ENCODE results near the gene INTS12.

INTS12 gene

DNA sequence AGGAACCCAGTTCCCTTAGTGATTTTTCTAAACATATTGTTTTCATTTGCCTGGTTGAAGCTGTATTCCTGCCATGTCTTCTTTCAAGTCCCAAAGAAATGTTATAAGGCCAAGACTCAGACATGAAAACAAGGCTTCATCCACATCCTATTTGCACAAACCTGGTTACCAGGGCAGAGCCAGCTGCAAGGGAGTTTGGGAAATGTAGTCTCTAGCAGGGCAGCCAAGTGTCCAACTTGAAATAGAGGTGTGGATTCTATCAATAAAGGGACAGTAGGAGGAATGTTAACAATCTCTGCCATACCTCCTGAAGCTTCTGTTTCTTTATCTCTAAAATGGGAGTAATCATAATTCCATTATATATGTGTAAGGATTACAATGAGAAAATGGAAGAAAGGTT lies 56.6 kb downstream of the INTS12 start:
- no peak overlapping the region for H3K27ac ChIP-seq
- no peaks in the 10 kb centered on the region for H3K27me3 ChIP-seq
- TF ChIP-seq, protein P1, sequence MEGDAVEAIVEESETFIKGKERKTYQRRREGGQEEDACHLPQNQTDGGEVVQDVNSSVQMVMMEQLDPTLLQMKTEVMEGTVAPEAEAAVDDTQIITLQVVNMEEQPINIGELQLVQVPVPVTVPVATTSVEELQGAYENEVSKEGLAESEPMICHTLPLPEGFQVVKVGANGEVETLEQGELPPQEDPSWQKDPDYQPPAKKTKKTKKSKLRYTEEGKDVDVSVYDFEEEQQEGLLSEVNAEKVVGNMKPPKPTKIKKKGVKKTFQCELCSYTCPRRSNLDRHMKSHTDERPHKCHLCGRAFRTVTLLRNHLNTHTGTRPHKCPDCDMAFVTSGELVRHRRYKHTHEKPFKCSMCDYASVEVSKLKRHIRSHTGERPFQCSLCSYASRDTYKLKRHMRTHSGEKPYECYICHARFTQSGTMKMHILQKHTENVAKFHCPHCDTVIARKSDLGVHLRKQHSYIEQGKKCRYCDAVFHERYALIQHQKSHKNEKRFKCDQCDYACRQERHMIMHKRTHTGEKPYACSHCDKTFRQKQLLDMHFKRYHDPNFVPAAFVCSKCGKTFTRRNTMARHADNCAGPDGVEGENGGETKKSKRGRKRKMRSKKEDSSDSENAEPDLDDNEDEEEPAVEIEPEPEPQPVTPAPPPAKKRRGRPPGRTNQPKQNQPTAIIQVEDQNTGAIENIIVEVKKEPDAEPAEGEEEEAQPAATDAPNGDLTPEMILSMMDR (IDR thresholded peaks at IDR 0.05): no peak
- H3K4me3 ChIP-seq (ENCODE audit: low read depth in 1 of 2, low read length in 1 of 2): no peak overlapping the region
- H3K9me3 ChIP-seq: no peaks in the 10 kb centered on the region
- no peaks in the 10 kb centered on the region for H3K4me1 ChIP-seq (ENCODE audit: control insufficient read depth in 1 of 2, insufficient read depth in 1 of 2, low read depth in 1 of 2, low read length in 1 of 2)
- no peaks in the 10 kb centered on the region for H3K36me3 ChIP-seq

DNA sequence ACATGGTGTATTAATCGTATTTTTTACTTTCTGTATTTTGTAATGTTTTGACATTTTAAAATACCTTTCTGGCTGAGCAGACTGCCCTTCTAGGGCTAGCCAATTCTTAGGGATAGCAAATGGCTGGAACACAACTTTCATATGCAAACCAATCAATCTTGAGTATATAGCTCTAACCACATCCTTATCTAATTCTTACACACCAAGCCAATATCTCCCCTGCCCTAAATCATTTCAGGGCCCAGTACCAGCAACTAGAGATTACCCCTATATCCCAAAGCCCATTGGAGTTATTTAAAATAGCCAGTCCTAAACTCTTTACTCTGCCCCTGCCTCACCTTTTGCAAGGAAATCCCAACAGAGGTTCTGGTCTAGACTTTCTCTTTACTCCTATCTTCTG lies 58.3 kb downstream of the INTS12 start:
- no peaks in the 10 kb centered on the region for H3K9me3 ChIP-seq
- no peak overlapping the region for H3K4me3 ChIP-seq (ENCODE audit: low read depth in 1 of 2, low read length in 1 of 2)
- H3K36me3 ChIP-seq: no peaks in the 10 kb centered on the region
- H3K27me3 ChIP-seq: no peaks in the 10 kb centered on the region
- TF ChIP-seq, protein P1 (IDR thresholded peaks at IDR 0.05): no peak
- no peak overlapping the region for H3K27ac ChIP-seq
- no peaks in the 10 kb centered on the region for H3K4me1 ChIP-seq (ENCODE audit: control insufficient read depth in 1 of 2, insufficient read depth in 1 of 2, low read depth in 1 of 2, low read length in 1 of 2)

DNA sequence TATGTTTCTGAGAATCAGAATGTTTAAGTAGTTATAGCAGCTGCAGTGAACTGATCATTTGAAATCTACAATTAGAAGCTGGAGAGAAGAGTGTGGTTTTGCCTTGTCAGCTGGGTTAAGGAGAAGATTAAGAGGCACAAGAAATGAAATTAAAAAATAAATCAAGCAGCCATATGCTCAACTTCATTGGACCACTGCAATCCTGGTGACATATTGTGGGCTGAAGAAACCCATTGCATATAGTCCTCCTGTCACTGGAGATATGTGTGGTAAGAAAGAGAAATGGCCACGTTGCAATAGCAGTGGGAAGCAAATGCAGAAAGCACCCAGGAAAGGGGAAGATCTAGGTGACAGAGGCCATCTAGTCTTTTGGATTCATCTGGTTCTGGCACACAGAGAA lies 63.0 kb downstream of the INTS12 start:
- Histone ChIP-seq H3K36me3 (no peaks in the 10 kb centered on the region), H3K4me3 (ENCODE audit: low read depth in 1 of 2, low read length in 1 of 2) (no peak overlapping the region), H3K4me1 (ENCODE audit: control insufficient read depth in 1 of 2, insufficient read depth in 1 of 2, low read depth in 1 of 2, low read length in 1 of 2) (no peaks in the 10 kb centered on the region), H3K27ac (no peak overlapping the region), H3K9me3 (no peaks in the 10 kb centered on the region), H3K27me3 (no peaks in the 10 kb centered on the region)
- TF ChIP-seq, protein P1 (IDR thresholded peaks at IDR 0.05): no peak

DNA sequence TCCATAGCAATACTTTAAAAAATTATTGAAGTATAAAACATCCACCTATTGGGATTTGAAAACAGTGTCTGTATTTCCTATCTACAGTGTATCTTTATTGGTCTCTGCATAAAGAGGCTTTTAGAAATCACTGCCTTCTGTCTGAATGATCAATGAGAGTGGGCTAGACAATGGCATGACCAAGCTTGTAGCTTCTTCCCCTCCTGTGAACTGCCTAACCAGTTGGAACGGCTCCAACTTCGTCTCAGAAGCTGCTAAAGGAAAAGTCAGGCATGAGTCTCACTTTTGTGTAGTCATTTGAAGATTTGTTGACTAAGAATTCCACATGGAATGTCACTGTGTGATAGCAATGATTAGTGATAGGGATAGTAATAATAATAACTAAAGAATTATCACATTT lies 64.2 kb downstream of the INTS12 start:
- Histone ChIP-seq H3K27ac (no peak overlapping the region), H3K36me3 (no peaks in the 10 kb centered on the region), H3K4me1 (ENCODE audit: control insufficient read depth in 1 of 2, insufficient read depth in 1 of 2, low read depth in 1 of 2, low read length in 1 of 2) (no peaks in the 10 kb centered on the region), H3K4me3 (ENCODE audit: low read depth in 1 of 2, low read length in 1 of 2) (no peak overlapping the region), H3K9me3 (no peaks in the 10 kb centered on the region), H3K27me3 (no peaks in the 10 kb centered on the region)
- TF ChIP-seq, protein P1 (IDR thresholded peaks at IDR 0.05): no peak

DNA sequence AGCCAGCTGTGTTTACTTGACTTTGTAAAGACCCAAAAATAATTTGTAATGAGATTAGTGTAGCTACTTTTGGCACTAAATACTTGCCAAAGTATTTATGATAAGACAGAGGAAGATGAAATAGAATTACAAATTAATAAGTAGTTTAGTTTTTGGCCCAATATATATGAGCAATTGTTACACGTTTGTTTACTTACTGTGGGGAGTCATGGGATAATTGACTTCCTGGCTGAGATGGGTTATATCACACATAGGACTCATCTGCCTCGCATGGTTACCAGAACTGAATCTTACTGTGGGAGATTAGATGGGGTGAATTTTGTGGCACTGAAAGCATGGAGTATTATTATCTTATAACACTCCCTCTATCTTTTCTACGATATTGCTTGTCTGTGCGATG lies 66.6 kb downstream of the INTS12 start:
- Histone ChIP-seq H3K4me1 (ENCODE audit: control insufficient read depth in 1 of 2, insufficient read depth in 1 of 2, low read depth in 1 of 2, low read length in 1 of 2) (no peaks in the 10 kb centered on the region), H3K4me3 (ENCODE audit: low read depth in 1 of 2, low read length in 1 of 2) (no peak overlapping the region), H3K27ac (no peak overlapping the region), H3K9me3 (no peaks in the 10 kb centered on the region), H3K27me3 (no peaks in the 10 kb centered on the region), H3K36me3 (no peaks in the 10 kb centered on the region)
- TF ChIP-seq, protein P1 (IDR thresholded peaks at IDR 0.05): no peak

All from neutrophil (primary cell).